Naive thymus-derived CD4-positive, alpha-beta T cell (primary cell): Measurements from ENCODE around the gene FAM117A. TPM values are rescaled to one million over a fixed set of nuclear protein-coding genes. Genes with fewer than 3 reads are reported as not detected.
A peak's percentile ranks its signal among the peaks of the same experiment; 100 is the strongest.

Experiments used
- ATAC-seq: fragments of 150-1000 bp; cut with Tn5 transposase; 2 replicates; pipeline ENCODE4 v1.10.0; 2021; ENCODE audit warnings: mild to moderate bottlenecking, moderate library complexity
- CTCF ChIA-PET: fragments of 350-600 bp; sonication (Branson Sonifier 250); formaldehyde crosslinking; loops from one replicate; lab custom pipeline; 2021; ENCODE audit warnings: antibody characterized with exemption; lab: Charles Lee
- POLR2A ChIA-PET: fragments of 350-600 bp; sonication (Branson Sonifier 250); formaldehyde crosslinking; loops from one replicate; lab custom pipeline; 2021; ENCODE audit warnings: antibody characterized with exemption, inconsistent platforms; lab: Charles Lee
- DNase-seq, 9 donors: peaks; one replicate each; pipeline versions ENCODE4 v3.0.0 to v3.0.0-alpha.2; 2020 to 2022; ENCODE audit warnings: mixed read lengths in 1 of 9
- H3K27ac ChIP-seq: one replicate; pipeline ENCODE4 v1.7.0; 2013; ENCODE audit warnings: mild to moderate bottlenecking, low read depth, low read length, moderate library complexity
- H3K27me3 ChIP-seq, 2 donors: one replicate each; pipeline ENCODE4 v1.7.0; 2013; ENCODE audit warnings: low read length in 2 of 2, mild to moderate bottlenecking in 2 of 2, moderate library complexity in 2 of 2; ENCODE audit not compliant: control insufficient read depth in 2 of 2, insufficient read depth in 2 of 2
- H3K36me3 ChIP-seq, 3 experiments: 1 replicate in 2 of 3; 2 replicates in 1 of 3; pipeline ENCODE4 v1.7.0; 2013; ENCODE audit warnings: low read length in 3 of 3, mild to moderate bottlenecking in 3 of 3, moderate library complexity in 1 of 3; ENCODE audit not compliant: insufficient read depth in 3 of 3, control insufficient read depth in 2 of 3
- H3K4me1 ChIP-seq, 2 donors: one replicate each; pipeline ENCODE4 v1.7.0; 2013; ENCODE audit warnings: low read length in 2 of 2, mild to moderate bottlenecking in 2 of 2, moderate library complexity in 1 of 2; ENCODE audit not compliant: control insufficient read depth in 2 of 2, insufficient read depth in 2 of 2
- H3K4me3 ChIP-seq: 2 replicates; pipeline ENCODE4 v1.7.0; 2013; ENCODE audit warnings: mild to moderate bottlenecking, low read length
- H3K9me3 ChIP-seq, 3 experiments: 1 replicate in 2 of 3; 2 replicates in 1 of 3; pipeline ENCODE4 v1.7.0; 2013; ENCODE audit warnings: low read length in 3 of 3; ENCODE audit not compliant: control insufficient read depth in 2 of 3
- H3K27ac Mint-ChIP-seq, 9 donors: one replicate each; pipeline ENCODE4 v1.8.0; 2020 to 2022; ENCODE audit warnings: mixed read lengths in 9 of 9, mild to moderate bottlenecking in 8 of 9, moderate library complexity in 5 of 9, inconsistent platforms in 2 of 9
- H3K27me3 Mint-ChIP-seq, 5 donors: one replicate each; pipeline ENCODE4 v1.8.0; 2021 to 2022; ENCODE audit warnings: mixed read lengths in 5 of 5, mild to moderate bottlenecking in 1 of 5
- H3K36me3 Mint-ChIP-seq, 5 donors: one replicate each; pipeline ENCODE4 v1.8.0; 2020 to 2022; ENCODE audit warnings: mixed read lengths in 5 of 5, mild to moderate bottlenecking in 3 of 5, inconsistent platforms in 1 of 5
- H3K4me1 Mint-ChIP-seq, 7 donors: one replicate each; pipeline ENCODE4 v1.8.0; 2020 to 2022; ENCODE audit warnings: mixed read lengths in 7 of 7, mild to moderate bottlenecking in 3 of 7, inconsistent platforms in 1 of 7
- H3K4me3 Mint-ChIP-seq, 10 donors: one replicate each; pipeline ENCODE4 v1.8.0; 2020 to 2022; ENCODE audit warnings: mild to moderate bottlenecking in 10 of 10, mixed read lengths in 10 of 10, moderate library complexity in 6 of 10, inconsistent platforms in 2 of 10
- H3K9me3 Mint-ChIP-seq, 11 donors: one replicate each; pipeline ENCODE4 v1.8.0; 2020 to 2022; ENCODE audit warnings: mixed read lengths in 11 of 11, mild to moderate bottlenecking in 4 of 11, inconsistent platforms in 1 of 11, moderate library complexity in 1 of 11
- intact Hi-C, 2 donors: fragments of 100-400 bp; cut with micrococcal nuclease; formaldehyde crosslinking; loops; one replicate each; pipeline ENCODE4 v1.15.1; 2023
- polyA plus RNA-seq, 2 donors: library from polyadenylated mRNA; unstranded; fragments of 300-500 nt; fragmentation: Illumina TruSeq; gene quantifications; one replicate each; pipeline ENCODE4 v1.2.3, GENCODE V29; 2021
- total RNA-seq, 6 experiments: library from RNA in 5 of 6; stranded (reverse) in 5 of 6; gene quantifications; 1 replicate in 5 of 6; 2 replicates in 1 of 6; pipeline ENCODE4 v1.2.3 and lab custom pipeline; 2021 to 2026

The FAM117A gene
- total and polyA plus RNA-seq, 7 experiments from 2014 or later, result 31.8 to 99.1 (median 58.5) TPM

DNA sequence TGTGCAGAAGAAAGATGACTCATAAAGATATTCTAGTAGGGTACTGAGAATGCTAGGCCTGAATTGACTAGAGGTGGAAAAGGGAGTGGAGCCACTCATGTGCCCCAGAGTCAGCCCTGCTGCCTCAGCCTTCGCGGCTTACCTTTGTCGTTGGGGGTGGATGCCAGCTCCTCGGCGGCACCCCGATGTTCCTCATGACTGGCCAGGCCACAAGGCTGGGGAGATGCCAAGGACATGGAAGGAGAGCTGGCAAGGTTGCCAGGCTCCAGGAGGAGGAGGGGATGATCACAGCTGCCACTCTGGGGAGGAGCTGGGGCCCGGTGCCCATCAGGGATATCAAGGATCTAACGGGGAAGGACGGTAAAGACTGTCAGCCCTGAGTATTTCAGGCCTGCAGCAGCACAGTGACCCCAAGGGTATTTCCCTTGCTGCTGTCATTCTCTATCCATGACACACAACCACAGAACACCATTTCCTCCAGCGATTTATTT is 46.5 kb downstream of the FAM117A start:
- CTCF ChIA-PET, result interaction anchor here (0.6 to 1.1 kb wide), 4 partner anchors 9 to 221 kb away, joined by 3 to 5 read pairs (median 4); partner anchors contain the start of gene SLC35B1
- H3K27ac Mint-ChIP-seq, result peak overlapping the region in 8 of 9 donors; percentile 72 to 90 (median 87)
- no peaks in the 10 kb centered on the region for H3K9me3 Mint-ChIP-seq
- no peaks in the 10 kb centered on the region for H3K27me3 Mint-ChIP-seq
- Histone ChIP-seq H3K27ac (peak overlapping the region; percentile 66), H3K4me1 (peaks cover 0 to 49% of the 10 kb centered on the region in 2 donors), H3K36me3 (peaks cover 37 to 97% (median 50%) of the 10 kb centered on the region in 3 experiments), H3K27me3 (no peaks in the 10 kb centered on the region), H3K4me3 (no peak overlapping the region), H3K9me3 (no peaks in the 10 kb centered on the region)
- intact Hi-C loops, result no loop called here
- no peak for ATAC-seq
- no peak overlapping the region for H3K4me3 Mint-ChIP-seq
- H3K36me3 Mint-ChIP-seq, result peaks cover 14 to 62% (median 38%) of the 10 kb centered on the region in 5 donors
- POLR2A ChIA-PET, result interaction anchor here (1.1 to 1.7 kb wide), 3 partner anchors 39 to 47 kb away, joined by 4 to 6 read pairs (median 4); partner anchors contain the start of gene FAM117A
- H3K4me1 Mint-ChIP-seq, result peaks cover 22 to 35% (median 26%) of the 10 kb centered on the region in 7 donors
- no peak for DNase-seq

DNA sequence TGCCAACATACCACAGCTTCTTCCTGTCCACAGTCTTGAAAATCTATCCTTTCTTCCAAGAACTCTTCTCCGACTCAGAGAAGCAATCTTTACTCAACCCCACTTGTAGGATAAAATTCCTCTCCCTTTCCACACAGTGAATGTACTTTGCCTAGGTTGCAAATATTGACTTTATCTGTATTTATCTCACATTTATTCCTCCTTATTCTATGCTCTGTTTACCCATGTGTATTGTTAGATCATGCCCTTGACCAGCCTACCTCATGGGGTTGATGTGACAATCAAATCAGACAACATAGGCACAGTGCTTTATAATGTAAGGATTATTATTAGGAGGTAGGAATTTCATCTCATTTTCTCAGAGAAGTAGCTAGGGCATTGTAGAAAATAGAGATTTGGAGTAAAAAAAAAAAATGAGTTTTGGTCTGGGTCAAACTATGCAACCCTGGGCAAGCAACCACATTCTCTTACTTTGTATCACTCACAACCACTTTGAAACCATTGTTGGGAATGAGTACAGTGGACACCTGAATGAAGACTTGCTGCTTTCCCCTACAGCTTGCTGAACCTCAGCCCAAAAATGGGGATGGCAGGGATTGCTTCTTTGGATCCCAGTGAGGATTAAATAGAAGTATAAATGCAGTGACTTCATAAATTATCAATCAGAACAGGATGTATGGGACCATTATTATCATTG is 47.1 kb downstream of the FAM117A start:
- Mint-ChIP-seq H3K9me3 (no peaks in the 10 kb centered on the region), H3K27me3 (no peaks in the 10 kb centered on the region), H3K27ac (peak overlapping the region; percentile 17 to 90 (median 88)), H3K4me1 (peaks cover 20 to 35% (median 26%) of the 10 kb centered on the region in 7 donors), H3K4me3 (no peak overlapping the region), H3K36me3 (peaks cover 14 to 61% (median 38%) of the 10 kb centered on the region in 5 donors)
- DNase-seq (no peak), ATAC-seq (no peak)
- H3K27ac ChIP-seq, result peak overlapping the region; percentile 66
- no peaks in the 10 kb centered on the region for H3K9me3 ChIP-seq
- no peak overlapping the region for H3K4me3 ChIP-seq
- peaks cover 37 to 96% (median 45%) of the 10 kb centered on the region in 3 experiments for H3K36me3 ChIP-seq
- peaks cover 0 to 49% of the 10 kb centered on the region in 2 donors for H3K4me1 ChIP-seq
- CTCF ChIA-PET, result interaction anchor here (0.7 to 1.1 kb wide), 3 partner anchors 8 to 220 kb away, joined by 3 to 4 read pairs (median 3); partner anchors contain the start of gene SLC35B1
- intact Hi-C loops, result no loop called here
- H3K27me3 ChIP-seq, result no peaks in the 10 kb centered on the region
- POLR2A ChIA-PET, result interaction anchor here (1.5 to 2.1 kb wide), 4 partner anchors 21 to 71 kb away, joined by 4 to 10 read pairs (median 8); partner anchors contain the start of genes FAM117A and KAT7

DNA sequence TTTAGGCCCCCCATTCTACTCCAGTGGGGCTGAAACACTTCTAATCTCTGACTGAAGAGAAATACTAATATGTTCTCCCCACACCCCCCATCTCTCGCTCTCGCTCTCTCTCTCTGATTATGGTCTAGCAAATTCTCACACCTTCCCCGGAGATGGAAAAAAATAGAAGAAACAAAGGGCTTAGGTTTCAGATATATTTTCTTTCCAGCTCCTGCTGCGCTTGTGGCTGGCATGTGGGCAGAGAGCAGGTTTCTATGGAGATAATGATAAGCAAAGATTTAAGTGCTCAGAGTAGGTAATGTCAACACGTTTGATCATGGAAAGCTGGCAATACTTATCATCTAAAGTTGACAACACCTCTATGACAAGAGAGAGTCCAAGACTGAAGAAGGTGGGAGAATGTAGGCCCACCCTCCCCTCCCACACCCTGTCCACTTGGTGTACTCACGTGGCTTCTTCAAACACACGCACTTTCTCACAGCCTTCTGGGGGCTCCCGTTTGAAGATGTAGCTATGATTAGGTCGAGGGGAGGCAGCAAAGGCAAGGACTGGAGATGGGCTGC is 48.1 kb downstream of the FAM117A start:
- Mint-ChIP-seq H3K27me3 (no peaks in the 10 kb centered on the region), H3K36me3 (peaks cover 14 to 61% (median 35%) of the 10 kb centered on the region in 5 donors), H3K4me1 (peaks cover 22 to 35% (median 23%) of the 10 kb centered on the region in 7 donors), H3K4me3 (peak overlapping the region in 3 of 10 donors; percentile 19 to 51 (median 48)), H3K27ac (peak overlapping the region; percentile 45 to 90 (median 89)), H3K9me3 (no peaks in the 10 kb centered on the region)
- Histone ChIP-seq H3K4me3 (no peak overlapping the region), H3K4me1 (peaks cover 0 to 49% of the 10 kb centered on the region in 2 donors), H3K27me3 (no peaks in the 10 kb centered on the region), H3K36me3 (peaks cover 37 to 96% (median 38%) of the 10 kb centered on the region in 3 experiments), H3K27ac (peak overlapping the region; percentile 66), H3K9me3 (no peaks in the 10 kb centered on the region)
- POLR2A ChIA-PET, result interaction anchor here (1.1 to 2.4 kb wide), 12 partner anchors 8 to 72 kb away, joined by 3 to 10 read pairs (median 5); partner anchors contain the start of genes FAM117A and KAT7
- ATAC-seq (peak; percentile 78), DNase-seq (peak in 3 of 9 donors; percentile 23 to 41 (median 39))
- intact Hi-C loops, result no loop called here
- CTCF ChIA-PET, result interaction anchor here (0.6 to 1.6 kb wide), 3 partner anchors 55 to 104 kb away, joined by 3 to 6 read pairs (median 3); no protein-coding TSS in a partner anchor

DNA sequence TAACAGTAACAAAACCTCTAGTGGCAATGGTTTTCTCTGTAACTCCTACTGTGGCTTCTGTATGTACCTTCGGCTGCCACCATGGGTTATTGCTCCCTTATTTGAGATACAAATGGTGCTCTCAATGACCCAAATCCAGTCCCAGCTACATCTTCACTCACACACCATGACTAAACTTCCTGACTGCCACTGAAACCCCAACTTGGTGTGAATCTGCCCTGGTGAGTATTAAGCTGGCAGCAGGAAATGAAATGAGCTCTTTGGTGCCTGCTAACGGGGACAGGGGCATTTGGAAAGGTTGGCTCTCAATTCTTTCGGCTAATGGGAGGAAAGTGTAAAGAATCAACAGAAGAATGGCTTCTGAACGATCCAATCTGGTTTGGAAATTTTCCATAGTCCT is 48.7 kb downstream of the FAM117A start:
- Mint-ChIP-seq H3K4me1 (peaks cover 22 to 35% (median 23%) of the 10 kb centered on the region in 7 donors), H3K27me3 (no peaks in the 10 kb centered on the region)
- intact Hi-C loops, result no loop called here

DNA sequence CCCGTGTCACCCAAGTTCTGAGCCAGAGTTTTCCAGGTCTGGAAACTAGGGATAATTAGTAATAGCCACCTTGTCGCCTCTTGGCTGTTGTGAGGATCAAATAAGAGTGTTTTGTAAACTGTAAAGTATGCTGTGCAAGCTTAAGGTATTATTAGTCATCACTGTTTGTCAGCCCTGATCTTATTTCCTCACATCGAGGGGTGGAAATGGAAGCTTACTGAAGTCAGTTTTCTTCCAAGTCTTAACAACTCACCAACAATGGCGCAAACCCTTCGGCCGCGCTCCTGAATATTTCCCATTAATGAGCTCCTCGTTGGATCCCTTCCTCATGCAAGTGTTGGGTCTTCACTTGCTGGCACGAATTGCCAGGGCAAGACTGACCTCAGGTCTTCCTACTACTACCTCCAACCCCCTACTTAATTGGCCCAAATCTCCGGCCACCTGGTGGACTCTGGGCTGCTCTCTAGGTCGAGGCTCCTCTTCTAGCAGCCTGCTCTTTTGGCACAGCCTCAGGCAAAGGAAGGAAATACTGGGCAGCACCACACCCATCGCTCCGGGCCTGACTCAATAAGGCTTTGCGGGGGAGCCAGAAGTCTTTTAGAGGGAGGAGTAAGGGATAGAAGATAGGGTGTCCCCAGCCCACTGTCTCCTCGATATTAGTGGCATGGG is 55.3 kb downstream of the FAM117A start:
- intact Hi-C loops, result loop anchor here (1.0 to 5.0 kb wide), 11 partner anchors 12 to 293 kb away; partner anchors contain the start of genes FAM117A (in 2 of the 2), KAT7 (in 2 of the 2), SPOP (in 2 of the 2) and DLX3 (in 1 of the 2)
- POLR2A ChIA-PET, result interaction anchor here (0.6 to 6.6 kb wide), 26 partner anchors 13 to 142 kb away, joined by 3 to 95 read pairs (median 7); partner anchors contain the start of genes FAM117A and KAT7
- Mint-ChIP-seq H3K9me3 (no peaks in the 10 kb centered on the region), H3K4me3 (peak overlapping the region; percentile 51 to 97 (median 96)), H3K36me3 (peaks cover 7 to 31% (median 13%) of the 10 kb centered on the region in 5 donors), H3K27ac (peak overlapping the region; percentile 89 to 99 (median 96)), H3K27me3 (no peaks in the 10 kb centered on the region), H3K4me1 (peaks cover 31 to 47% (median 43%) of the 10 kb centered on the region in 7 donors)
- CTCF ChIA-PET, result interaction anchor here (0.7 to 3.5 kb wide), 27 partner anchors 8 to 143 kb away, joined by 3 to 25 read pairs (median 5); partner anchors contain the start of genes FAM117A and KAT7
- Histone ChIP-seq H3K36me3 (peaks cover 15 to 63% (median 16%) of the 10 kb centered on the region in 3 experiments), H3K4me3 (peak overlapping the region; percentile 24), H3K27me3 (no peaks in the 10 kb centered on the region), H3K4me1 (peaks cover 26 to 27% of the 10 kb centered on the region in 2 donors), H3K27ac (peak overlapping the region; percentile 94), H3K9me3 (no peaks in the 10 kb centered on the region)
- no peak for ATAC-seq
- DNase-seq, result no peak

More for the DNA sequence above, 48.7 kb downstream of the FAM117A start:
- no peak overlapping the region for H3K4me3 ChIP-seq
- Mint-ChIP-seq H3K4me3 (peak overlapping the region in 2 of 10 donors; percentile 48 to 51), H3K27ac (peak overlapping the region; percentile 45 to 90 (median 89)), H3K9me3 (no peaks in the 10 kb centered on the region), H3K36me3 (peaks cover 14 to 64% (median 35%) of the 10 kb centered on the region in 5 donors)
- peaks cover 0 to 49% of the 10 kb centered on the region in 2 donors for H3K4me1 ChIP-seq
- H3K27me3 ChIP-seq, result no peaks in the 10 kb centered on the region
- ChIA-PET POLR2A (interaction anchor here (0.7 to 2.4 kb wide), 13 partner anchors 8 to 73 kb away, joined by 3 to 10 read pairs (median 5); partner anchors contain the start of genes FAM117A and KAT7), CTCF (interaction anchor here (0.6 to 1.6 kb wide), 3 partner anchors 56 to 105 kb away, joined by 3 to 6 read pairs (median 3); no protein-coding TSS in a partner anchor)
- DNase-seq (no peak), ATAC-seq (peak; percentile 65)
- peaks cover 32 to 94% (median 33%) of the 10 kb centered on the region in 3 experiments for H3K36me3 ChIP-seq
- peak overlapping the region; percentile 66 for H3K27ac ChIP-seq
- H3K9me3 ChIP-seq, result no peaks in the 10 kb centered on the region
